HCT116 (cell line): ENCODE data around the gene TTLL6. TPM values are rescaled to one million over a fixed set of nuclear protein-coding genes. Genes with fewer than 3 reads are reported as not detected.

Source experiments
- ATAC-seq: fragments of 200-7000 bp; cut with Tn5 transposase; 2 replicates; pipeline ENCODE4 v1.9.1; 2020; ENCODE audit warnings: mild to moderate bottlenecking, moderate library complexity
- BruUV-seq: library from RNA; stranded (reverse); fragments of 400-500 nt; replicated peaks from 2 replicates; lab custom pipeline; 2021; lab: Mats Ljungman, UMichigan
- CTCF ChIA-PET: fragments of 300-600 bp; sonication (Branson Sonifier 250); formaldehyde crosslinking; loops from one replicate; lab custom pipeline; 2021; ENCODE audit warnings: antibody characterized with exemption; lab: Charles Lee
- POLR2A ChIA-PET: fragments of 300-600, 350-600 bp; sonication (Branson Sonifier 250); formaldehyde crosslinking; loops from one replicate; lab custom pipeline; 2021; ENCODE audit warnings: antibody characterized with exemption; lab: Charles Lee
- RAD21 ChIA-PET, 2 experiments: fragments of 300-600 bp; sonication (Branson Sonifier 250); formaldehyde crosslinking; loops; one replicate each; lab custom pipeline; 2023; ENCODE audit warnings: low total read pairs in 2 of 2; ENCODE audit not compliant: uncharacterized antibody in 2 of 2, unreplicated experiment in 2 of 2, low non-redundant PET in 1 of 2; lab: Charles Lee
- DNase-seq: peaks from one replicate; pipeline ENCODE4 v3.0.0-alpha.2; 2010; ENCODE audit warnings: low read depth, low spot score
- H2AFZ ChIP-seq: fragments of 200-600 bp; shearing (Covaris generic), sonication (generic); 2 replicates; pipeline ENCODE4 v1.6.1; 2017; ENCODE audit warnings: low read depth, mixed run types, mixed read lengths, antibody characterized with exemption, low read length; ENCODE audit not compliant: poor library complexity, severe bottlenecking
- H3K27ac ChIP-seq: 2 replicates; pipeline ENCODE4 v1.5.1; 2012; ENCODE audit warnings: low read depth, low read length
- H3K27me3 ChIP-seq: fragments of 200-600 bp; sonication (generic); 2 replicates; pipeline ENCODE4 v1.6.1; 2016; ENCODE audit warnings: mixed run types, low read length, mixed read lengths; ENCODE audit not compliant: insufficient read depth
- H3K36me3 ChIP-seq, 2 experiments: fragments of 200-500 bp in 1 of 2; fragments of 200-600 bp in 1 of 2; sonication (Bioruptor generic) in 1 of 2; sonication (generic) in 1 of 2; 2 replicates each; pipeline versions ENCODE4 v1.5.1 to v1.6.1; 2014 to 2016; ENCODE audit warnings: low read length in 2 of 2, inconsistent platforms in 1 of 2, mixed read lengths in 1 of 2, mixed run types in 1 of 2; ENCODE audit not compliant: insufficient read depth in 2 of 2, control insufficient read depth in 1 of 2
- H3K4me1 ChIP-seq, 2 experiments: fragments of 200-600 bp in 1 of 2; sonication (generic) in 1 of 2; 2 replicates each; pipeline versions ENCODE4 v1.5.1 to v1.6.1; 2012 to 2017; ENCODE audit warnings: low read length in 2 of 2, inconsistent platforms in 1 of 2, mild to moderate bottlenecking in 1 of 2, mixed read lengths in 1 of 2, mixed run types in 1 of 2, moderate library complexity in 1 of 2; ENCODE audit not compliant: insufficient read depth in 2 of 2, control insufficient read depth in 1 of 2
- H3K4me2 ChIP-seq: fragments of 200-600 bp; sonication (generic); 2 replicates; pipeline ENCODE4 v1.6.1; 2017; ENCODE audit warnings: mixed run types, low read length, mixed read lengths
- H3K4me3 ChIP-seq, 2 experiments: fragments of 200-600 bp in 1 of 2; sonication (generic) in 1 of 2; replicated peaks in 1 of 2; 2 replicates each; pipeline ENCODE4 v1.5.1; 2011 to 2016; ENCODE audit warnings: low read length in 2 of 2, control low read depth in 1 of 2, low read depth in 1 of 2, mild to moderate bottlenecking in 1 of 2, mixed read lengths in 1 of 2, mixed run types in 1 of 2
- H3K79me2 ChIP-seq: fragments of 200-600 bp; sonication (generic); 2 replicates; pipeline ENCODE4 v1.6.1; 2017; ENCODE audit warnings: mild to moderate bottlenecking, mixed run types, low read length, moderate library complexity, mixed read lengths; ENCODE audit not compliant: insufficient read depth
- H3K9ac ChIP-seq: fragments of 200-600 bp; sonication (generic); 2 replicates; pipeline ENCODE4 v1.6.1; 2016; ENCODE audit warnings: low read length, mixed read lengths
- H3K9me2 ChIP-seq: fragments of 200-600 bp; sonication (generic), shearing (Covaris generic); 2 replicates; pipeline ENCODE4 v1.6.1; 2017; ENCODE audit warnings: mixed run types, mild to moderate bottlenecking, moderate library complexity; ENCODE audit not compliant: insufficient read depth
- H3K9me3 ChIP-seq, 2 experiments: fragments of 200-500 bp in 1 of 2; fragments of 200-600 bp in 1 of 2; sonication (Bioruptor generic) in 1 of 2; sonication (generic) in 1 of 2; 2 replicates each; pipeline ENCODE4 v1.6.1; 2014 to 2017; ENCODE audit warnings: low read length in 2 of 2, mixed read lengths in 2 of 2, inconsistent platforms in 1 of 2, low read depth in 1 of 2, mild to moderate bottlenecking in 1 of 2, mixed run types in 1 of 2, moderate library complexity in 1 of 2; ENCODE audit not compliant: control insufficient read depth in 1 of 2, insufficient read depth in 1 of 2
- H4K20me1 ChIP-seq: fragments of 200-600 bp; sonication (generic), shearing (Covaris generic); 2 replicates; pipeline ENCODE4 v1.6.1; 2017; ENCODE audit warnings: mixed run types, mild to moderate bottlenecking, moderate library complexity; ENCODE audit not compliant: insufficient read depth
- ATF3 ChIP-seq: IDR thresholded peaks from 2 replicates; pipeline ENCODE4 v1.6.1; 2012
- CEBPB ChIP-seq: IDR thresholded peaks from 2 replicates; pipeline ENCODE4 v1.6.1; 2012; ENCODE audit warnings: low read depth
- EGR1 ChIP-seq: IDR thresholded peaks from 2 replicates; pipeline ENCODE4 v1.6.1; 2012; ENCODE audit warnings: low read depth
- ELF1 ChIP-seq: IDR thresholded peaks from 2 replicates; pipeline ENCODE4 v1.6.1; 2012; ENCODE audit warnings: low read depth, borderline replicate concordance
- EZH2 ChIP-seq: fragments of 200-600 bp; sonication (generic); IDR thresholded peaks from 2 replicates; pipeline ENCODE4 v1.6.1; 2017; ENCODE audit warnings: antibody characterized with exemption, mixed run types
- EZH2phosphoT487 ChIP-seq: fragments of 200-600 bp; IDR thresholded peaks from 2 replicates; pipeline ENCODE4 v1.6.1; 2018; ENCODE audit warnings: antibody characterized with exemption, borderline replicate concordance
- FOSL1 ChIP-seq: IDR thresholded peaks from 2 replicates; pipeline ENCODE4 v1.6.1; 2012; ENCODE audit warnings: low read depth
- JUND ChIP-seq: IDR thresholded peaks from 2 replicates; pipeline ENCODE4 v1.6.1; 2012
- POLR2A ChIP-seq: IDR thresholded peaks from 2 replicates; pipeline ENCODE4 v1.7.0; 2011; ENCODE audit warnings: borderline replicate concordance; ENCODE audit not compliant: insufficient read depth, insufficient read length; ENCODE audit errors: extremely low read depth
- POLR2AphosphoS5 ChIP-seq: IDR thresholded peaks from 2 replicates; pipeline ENCODE4 v1.6.1; 2011; ENCODE audit warnings: mild to moderate bottlenecking, low read depth, low read length, moderate library complexity
- RAD21 ChIP-seq: IDR thresholded peaks from 2 replicates; pipeline ENCODE4 v1.6.1; 2012; ENCODE audit warnings: low read depth, mild to moderate bottlenecking
- REST ChIP-seq: IDR thresholded peaks from 2 replicates; pipeline ENCODE4 v1.6.1; 2012; ENCODE audit warnings: low read depth
- SIN3A ChIP-seq: IDR thresholded peaks from 2 replicates; pipeline ENCODE4 v1.6.1; 2012; ENCODE audit warnings: low read depth
- SP1 ChIP-seq: IDR thresholded peaks from 2 replicates; pipeline ENCODE4 v1.6.1; 2012; ENCODE audit warnings: low read depth
- SRF ChIP-seq: IDR thresholded peaks from 2 replicates; pipeline ENCODE4 v1.6.1; 2012; ENCODE audit warnings: low read depth
- TCF7L2 ChIP-seq: IDR thresholded peaks from 2 replicates; pipeline ENCODE4 v1.7.0; 2011; ENCODE audit warnings: borderline replicate concordance, inconsistent platforms; ENCODE audit not compliant: insufficient read depth, insufficient read length; ENCODE audit errors: extremely low read depth
- YY1 ChIP-seq: IDR thresholded peaks from 2 replicates; pipeline ENCODE4 v1.6.1; 2011; ENCODE audit warnings: low read length, low read depth, moderate library complexity, mild to moderate bottlenecking; ENCODE audit not compliant: insufficient replicate concordance; ENCODE audit errors: extremely low read depth
- ZBTB33 ChIP-seq: IDR thresholded peaks from 2 replicates; pipeline ENCODE4 v1.6.1; 2011; ENCODE audit warnings: mild to moderate bottlenecking, low read length, moderate library complexity; ENCODE audit not compliant: insufficient replicate concordance; ENCODE audit errors: extremely low read depth
- ZFX ChIP-seq: fragments of 450-650 bp; IDR thresholded peaks from 2 replicates; pipeline ENCODE4 v1.6.1; 2017
- ZNF274 ChIP-seq: fragments of 200-500 bp; sonication (Bioruptor generic); IDR thresholded peaks from 2 replicates; pipeline ENCODE4 v1.6.1; 2014; ENCODE audit warnings: mild to moderate bottlenecking, low read depth, low read length, inconsistent platforms
- intact Hi-C: fragments of 100-400 bp; cut with micrococcal nuclease; formaldehyde crosslinking; loops from 2 replicates; pipeline ENCODE4 v1.10.0; 2022
- total RNA-seq: library from RNA; stranded (reverse); gene quantifications from one replicate; pipeline ENCODE4 v1.2.1, GENCODE V29; 2021; ENCODE audit not compliant: unreplicated experiment
- TF ChIP-seq, protein P1 (sequence below): IDR thresholded peaks from 2 replicates; pipeline ENCODE4 v1.6.1; 2012

TTLL6 gene
- total RNA-seq, 1 experiment from 2014 or later = 0.79 TPM

- no peaks in the 10 kb centered on the region for H3K9me2 ChIP-seq
- no peaks in the 10 kb centered on the region for H3K36me3 ChIP-seq
- peak within 1 kb of the TSS; percentile 28 for H3K27ac ChIP-seq
- no peaks in the 10 kb centered on the region for H4K20me1 ChIP-seq
- peak within 1 kb of the TSS; percentile 97 for H2AFZ ChIP-seq
- H3K4me1 ChIP-seq = peaks cover 5 to 21% of the 10 kb centered on the region in 2 experiments; a peak in 3 of 4 replicates
- CTCF ChIA-PET = interaction anchor here (0.8 to 6.8 kb wide), 9 partner anchors 9 to 304 kb away, joined by 3 to 97 read pairs (median 6); no protein-coding TSS in a partner anchor
- peak within 1 kb of the TSS; percentile 95 for H3K4me2 ChIP-seq
- H3K9ac ChIP-seq = peak within 1 kb of the TSS; percentile 72
- H3K27me3 ChIP-seq = no peaks in the 10 kb centered on the region
- ATAC-seq = peak; percentile 91
- DNase-seq = peak; percentile 75
- BruUV-seq = TSS peak; percentile 74
- POLR2A ChIA-PET = interaction anchor here (0.6 to 1.7 kb wide), 6 partner anchors 9 to 389 kb away, joined by 3 to 7 read pairs (median 4); no protein-coding TSS in a partner anchor
- peak within 1 kb of the TSS; percentile 61 to 80 for H3K4me3 ChIP-seq
- RAD21 ChIA-PET = interaction anchor here in 1 of 2 experiments (0.6 to 1.0 kb wide), 5 partner anchors 11 to 151 kb away, joined by 3 to 8 read pairs (median 4); no protein-coding TSS in a partner anchor
- H3K79me2 ChIP-seq = no peaks in the 10 kb centered on the region
- H3K9me3 ChIP-seq = no peaks in the 10 kb centered on the region
- intact Hi-C loops = no loop called here
- TF ChIP-seq EZH2phosphoT487 (no peak), POLR2A (peak; percentile 58), SP1 (no peak), REST (no peak), CEBPB (no peak), SIN3A (no peak), TCF7L2 (no peak), ZFX (no peak), EZH2 (no peak), POLR2AphosphoS5 (peak; percentile 92), YY1 (no peak), ZNF274 (no peak), FOSL1 (no peak), RAD21 (no peak), ATF3 (no peak), JUND (no peak), EGR1 (0 out of 2 replicates have a peak, but pooled peaks have one; percentile 48), ZBTB33 (no peak), ELF1 (no peak), SRF (no peak)
- TF ChIP-seq, protein P1, sequence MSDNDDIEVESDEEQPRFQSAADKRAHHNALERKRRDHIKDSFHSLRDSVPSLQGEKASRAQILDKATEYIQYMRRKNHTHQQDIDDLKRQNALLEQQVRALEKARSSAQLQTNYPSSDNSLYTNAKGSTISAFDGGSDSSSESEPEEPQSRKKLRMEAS = no peak; the same call in 1 of the 2 replicates
Measured at GRCh38 chr17:48728232-48729231, 88.5 kb downstream of the TTLL6 start, which contains the start of gene HOXB13. TSS of gene HOXB13 (minus strand) at chr17:48728750. CDS start at chr17:48728593, 157 bp downstream.
